Measurements from ENCODE around the gene SLCO1C1. TPM values are rescaled to one million over a fixed set of nuclear protein-coding genes. Genes with fewer than 3 reads are reported as not detected.

Gene SLCO1C1, protein sequence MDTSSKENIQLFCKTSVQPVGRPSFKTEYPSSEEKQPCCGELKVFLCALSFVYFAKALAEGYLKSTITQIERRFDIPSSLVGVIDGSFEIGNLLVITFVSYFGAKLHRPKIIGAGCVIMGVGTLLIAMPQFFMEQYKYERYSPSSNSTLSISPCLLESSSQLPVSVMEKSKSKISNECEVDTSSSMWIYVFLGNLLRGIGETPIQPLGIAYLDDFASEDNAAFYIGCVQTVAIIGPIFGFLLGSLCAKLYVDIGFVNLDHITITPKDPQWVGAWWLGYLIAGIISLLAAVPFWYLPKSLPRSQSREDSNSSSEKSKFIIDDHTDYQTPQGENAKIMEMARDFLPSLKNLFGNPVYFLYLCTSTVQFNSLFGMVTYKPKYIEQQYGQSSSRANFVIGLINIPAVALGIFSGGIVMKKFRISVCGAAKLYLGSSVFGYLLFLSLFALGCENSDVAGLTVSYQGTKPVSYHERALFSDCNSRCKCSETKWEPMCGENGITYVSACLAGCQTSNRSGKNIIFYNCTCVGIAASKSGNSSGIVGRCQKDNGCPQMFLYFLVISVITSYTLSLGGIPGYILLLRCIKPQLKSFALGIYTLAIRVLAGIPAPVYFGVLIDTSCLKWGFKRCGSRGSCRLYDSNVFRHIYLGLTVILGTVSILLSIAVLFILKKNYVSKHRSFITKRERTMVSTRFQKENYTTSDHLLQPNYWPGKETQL
- not detected for total RNA-seq
- not detected for polyA plus RNA-seq

DNA sequence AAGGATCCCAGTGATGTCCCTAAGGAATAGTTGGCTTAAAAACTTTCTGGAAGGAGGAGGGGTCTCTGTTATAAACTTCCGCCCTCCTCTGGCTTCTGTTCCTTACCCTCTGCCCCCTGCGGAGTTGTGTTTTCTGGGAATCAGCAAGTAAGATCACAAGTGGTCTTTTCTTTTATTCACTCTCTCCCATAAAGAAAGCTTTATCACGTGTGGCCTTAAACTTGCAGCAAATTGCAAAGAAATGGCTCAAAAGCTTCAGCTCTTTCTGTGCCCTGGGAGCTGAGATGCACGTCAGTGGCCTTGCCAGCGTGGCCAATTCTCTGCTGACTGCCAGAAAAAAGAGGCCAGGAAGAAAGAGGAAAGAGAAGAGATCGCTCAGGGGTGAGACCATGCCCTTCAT, at the start of gene SLCO1C1:
TSS of gene SLCO1C1 (plus strand) at position 101 of the 400 bp plus-strand sequence. CDS start 4,245 bp downstream, outside the sequence.
- no peaks in the 10 kb centered on the region for H3K27me3 Mint-ChIP-seq
- DNase-seq (no peak), ATAC-seq (ENCODE audit: low read depth in 2 of 2) (no peak)
- no peak within 1 kb of the TSS for H3K4me3 Mint-ChIP-seq
- Histone ChIP-seq H3K4me1 (ENCODE audit: control insufficient read depth, insufficient read depth, low read length, poor library complexity, severe bottlenecking) (no peaks in the 10 kb centered on the region), H3K27ac (ENCODE audit: insufficient read depth, low read length, poor library complexity, severe bottlenecking) (no peak within 1 kb of the TSS), H3K27me3 (ENCODE audit: control insufficient read depth, insufficient read depth, low read length) (no peaks in the 10 kb centered on the region), H3K9me3 (ENCODE audit: control insufficient read depth in 2 of 2, low read length in 2 of 2) (no peaks in the 10 kb centered on the region), H3K36me3 (ENCODE audit: control insufficient read depth, insufficient read depth, low read length) (no peaks in the 10 kb centered on the region), H3K4me3 (ENCODE audit: low read depth, low read length) (no peak within 1 kb of the TSS)
- no peaks in the 10 kb centered on the region for H3K36me3 Mint-ChIP-seq
- peak within 1 kb of the TSS in 1 of 3 donors; percentile 43 for H3K27ac Mint-ChIP-seq
- peaks cover 0 to 14% (median 3%) of the 10 kb centered on the region in 7 donors for H3K9me3 Mint-ChIP-seq
- no peaks in the 10 kb centered on the region for H3K4me1 Mint-ChIP-seq

DNA sequence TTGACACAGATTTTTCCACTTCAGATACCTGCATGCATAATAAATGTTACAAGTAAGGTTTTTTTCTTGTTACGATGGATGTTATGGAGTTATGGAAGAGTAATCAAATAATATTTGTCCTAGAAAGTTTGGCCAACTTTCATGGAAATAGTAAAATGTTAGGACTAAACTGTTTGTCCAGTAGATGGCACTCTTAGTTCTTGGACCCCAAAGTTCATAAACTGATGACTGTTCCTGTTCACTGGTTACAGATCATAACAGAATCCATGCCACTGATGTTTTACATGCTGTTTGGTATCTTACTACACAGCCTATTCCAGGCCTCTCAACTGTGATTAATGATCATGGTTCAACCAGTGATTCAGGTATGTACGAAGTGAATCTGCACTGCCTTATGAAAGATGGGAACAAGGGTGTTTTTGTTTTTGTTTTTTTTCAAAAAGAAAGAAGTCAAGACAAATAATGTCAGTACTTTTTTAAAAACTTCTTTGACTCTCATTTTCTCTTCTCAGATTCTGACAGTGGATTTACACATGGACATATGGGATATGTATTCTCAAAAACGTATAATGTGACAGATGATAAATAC, 48.8 kb upstream of the SLCO1C1 start:
- H3K9me3 Mint-ChIP-seq = no peaks in the 10 kb centered on the region
- no peak for ATAC-seq (ENCODE audit: low read depth in 2 of 2)
- no peaks in the 10 kb centered on the region for H3K27me3 Mint-ChIP-seq
- no peak overlapping the region for H3K4me3 Mint-ChIP-seq
- H3K4me1 ChIP-seq (ENCODE audit: control insufficient read depth, insufficient read depth, low read length, poor library complexity, severe bottlenecking) = no peaks in the 10 kb centered on the region
- H3K27ac Mint-ChIP-seq = no peak overlapping the region
- H3K36me3 Mint-ChIP-seq = no peaks in the 10 kb centered on the region
- no peaks in the 10 kb centered on the region for H3K9me3 ChIP-seq (ENCODE audit: control insufficient read depth in 2 of 2, low read length in 2 of 2)
- no peaks in the 10 kb centered on the region for H3K36me3 ChIP-seq (ENCODE audit: control insufficient read depth, insufficient read depth, low read length)
- peak in 1 of 3 donors; percentile 4 for DNase-seq
- no peaks in the 10 kb centered on the region for H3K4me1 Mint-ChIP-seq
- no peak overlapping the region for H3K27ac ChIP-seq (ENCODE audit: insufficient read depth, low read length, poor library complexity, severe bottlenecking)
- no peak overlapping the region for H3K4me3 ChIP-seq (ENCODE audit: low read depth, low read length)
- no peaks in the 10 kb centered on the region for H3K27me3 ChIP-seq (ENCODE audit: control insufficient read depth, insufficient read depth, low read length)

DNA sequence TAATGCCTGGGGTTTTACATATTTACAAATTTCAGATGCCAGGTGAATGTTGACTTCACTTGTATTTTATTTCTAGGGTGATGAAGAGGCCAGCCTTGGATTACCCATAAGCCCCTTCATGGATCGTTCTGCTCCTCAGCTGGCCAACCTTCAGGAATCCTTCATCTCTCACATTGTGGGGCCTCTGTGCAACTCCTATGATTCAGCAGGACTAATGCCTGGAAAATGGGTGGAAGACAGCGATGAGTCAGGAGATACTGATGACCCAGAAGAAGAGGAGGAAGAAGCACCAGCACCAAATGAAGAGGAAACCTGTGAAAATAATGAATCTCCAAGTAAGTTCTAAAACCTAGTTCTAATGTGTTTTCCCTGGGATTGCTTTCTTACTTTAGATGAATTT, 41.3 kb upstream of the SLCO1C1 start:
- Mint-ChIP-seq H3K36me3 (no peaks in the 10 kb centered on the region), H3K4me1 (no peaks in the 10 kb centered on the region), H3K4me3 (no peak overlapping the region), H3K27ac (no peak overlapping the region), H3K27me3 (no peaks in the 10 kb centered on the region), H3K9me3 (peaks cover 0 to 5% (median 0%) of the 10 kb centered on the region in 7 donors)
- Histone ChIP-seq H3K9me3 (ENCODE audit: control insufficient read depth in 2 of 2, low read length in 2 of 2) (no peaks in the 10 kb centered on the region), H3K4me1 (ENCODE audit: control insufficient read depth, insufficient read depth, low read length, poor library complexity, severe bottlenecking) (no peaks in the 10 kb centered on the region), H3K36me3 (ENCODE audit: control insufficient read depth, insufficient read depth, low read length) (no peaks in the 10 kb centered on the region), H3K27ac (ENCODE audit: insufficient read depth, low read length, poor library complexity, severe bottlenecking) (no peak overlapping the region), H3K4me3 (ENCODE audit: low read depth, low read length) (no peak overlapping the region), H3K27me3 (ENCODE audit: control insufficient read depth, insufficient read depth, low read length) (no peaks in the 10 kb centered on the region)
- ATAC-seq (ENCODE audit: low read depth in 2 of 2) = no peak
- DNase-seq = no peak

DNA sequence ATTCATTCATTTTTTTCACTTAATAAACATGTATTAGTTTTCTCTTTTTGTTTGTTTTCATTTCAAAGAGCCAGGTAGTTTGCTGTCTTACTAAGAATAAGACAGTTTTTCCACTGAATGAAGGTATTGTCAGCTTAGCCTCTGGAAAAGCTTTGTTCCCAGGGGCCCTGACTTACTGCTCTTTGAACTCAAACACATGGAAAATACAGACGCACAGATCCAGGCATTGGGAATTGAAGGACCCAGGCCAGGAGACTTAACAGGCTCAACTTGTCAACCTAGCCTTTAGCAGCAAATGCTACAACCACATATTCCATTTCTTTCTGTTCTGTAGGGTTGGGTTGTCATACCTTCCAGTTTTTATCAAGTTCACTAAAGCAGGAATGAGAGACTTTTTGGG, 38.5 kb upstream of the SLCO1C1 start:
- H3K36me3 Mint-ChIP-seq = no peaks in the 10 kb centered on the region
- H3K27ac Mint-ChIP-seq = no peak overlapping the region
- Histone ChIP-seq H3K27me3 (ENCODE audit: control insufficient read depth, insufficient read depth, low read length) (no peaks in the 10 kb centered on the region), H3K4me3 (ENCODE audit: low read depth, low read length) (no peak overlapping the region), H3K4me1 (ENCODE audit: control insufficient read depth, insufficient read depth, low read length, poor library complexity, severe bottlenecking) (no peaks in the 10 kb centered on the region), H3K27ac (ENCODE audit: insufficient read depth, low read length, poor library complexity, severe bottlenecking) (no peak overlapping the region), H3K9me3 (ENCODE audit: control insufficient read depth in 2 of 2, low read length in 2 of 2) (peaks cover 0 to 9% of the 10 kb centered on the region in 2 experiments), H3K36me3 (ENCODE audit: control insufficient read depth, insufficient read depth, low read length) (no peaks in the 10 kb centered on the region)
- no peak for ATAC-seq (ENCODE audit: low read depth in 2 of 2)
- H3K9me3 Mint-ChIP-seq = peaks cover 2 to 16% (median 8%) of the 10 kb centered on the region in 7 donors
- no peaks in the 10 kb centered on the region for H3K4me1 Mint-ChIP-seq
- DNase-seq = no peak
- H3K27me3 Mint-ChIP-seq = no peaks in the 10 kb centered on the region
- no peak overlapping the region for H3K4me3 Mint-ChIP-seq

DNA sequence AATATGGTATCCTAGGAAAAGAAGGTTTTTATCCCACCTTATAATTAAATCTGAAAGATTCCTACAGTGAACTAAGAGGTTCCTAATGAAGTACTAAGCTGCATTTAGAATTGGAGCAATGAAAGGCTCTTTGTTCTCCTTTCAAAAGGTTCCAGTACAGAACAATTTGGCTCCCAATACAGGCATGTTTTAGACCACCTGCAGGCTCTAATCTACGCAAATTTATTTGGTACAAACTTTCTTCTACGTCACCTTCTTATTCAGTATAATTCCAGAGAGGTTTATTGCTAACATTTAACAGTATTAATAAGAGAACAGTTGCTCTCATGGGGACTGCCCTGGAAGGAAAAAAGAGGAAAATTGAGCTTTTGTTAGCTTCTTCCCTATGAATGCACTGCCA, 37.6 kb upstream of the SLCO1C1 start:
- DNase-seq (no peak), ATAC-seq (ENCODE audit: low read depth in 2 of 2) (no peak)
- H3K4me3 Mint-ChIP-seq = peak overlapping the region in 1 of 4 donors; percentile 1
- Histone ChIP-seq H3K4me1 (ENCODE audit: control insufficient read depth, insufficient read depth, low read length, poor library complexity, severe bottlenecking) (no peaks in the 10 kb centered on the region), H3K27me3 (ENCODE audit: control insufficient read depth, insufficient read depth, low read length) (no peaks in the 10 kb centered on the region), H3K4me3 (ENCODE audit: low read depth, low read length) (no peak overlapping the region), H3K36me3 (ENCODE audit: control insufficient read depth, insufficient read depth, low read length) (no peaks in the 10 kb centered on the region), H3K27ac (ENCODE audit: insufficient read depth, low read length, poor library complexity, severe bottlenecking) (no peak overlapping the region), H3K9me3 (ENCODE audit: control insufficient read depth in 2 of 2, low read length in 2 of 2) (peaks cover 2 to 9% of the 10 kb centered on the region in 2 experiments)
- H3K9me3 Mint-ChIP-seq = peaks cover 2 to 23% (median 10%) of the 10 kb centered on the region in 7 donors
- H3K36me3 Mint-ChIP-seq = no peaks in the 10 kb centered on the region
- no peaks in the 10 kb centered on the region for H3K4me1 Mint-ChIP-seq
- H3K27me3 Mint-ChIP-seq = no peaks in the 10 kb centered on the region
- no peak overlapping the region for H3K27ac Mint-ChIP-seq

DNA sequence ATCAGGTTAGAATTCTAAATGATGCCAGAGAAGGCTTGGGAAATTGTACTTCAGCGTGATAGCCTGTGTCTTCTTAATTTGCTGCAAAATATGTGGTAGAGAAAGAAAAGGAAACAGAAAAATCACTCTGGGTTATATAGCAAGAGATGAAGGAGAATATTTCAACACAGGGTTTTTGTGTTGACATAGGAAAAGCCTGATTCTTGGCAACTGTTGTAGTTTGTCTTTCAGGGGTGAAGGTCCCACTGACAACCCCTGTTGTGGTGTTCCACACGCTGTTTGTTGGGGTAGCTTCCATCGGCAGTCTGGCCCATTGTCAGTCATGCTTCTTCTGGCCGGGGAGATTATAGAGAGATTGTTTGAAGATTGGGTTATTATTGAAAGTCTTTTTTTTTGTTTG, 13.8 kb upstream of the SLCO1C1 start:
- Mint-ChIP-seq H3K4me3 (peak overlapping the region in 1 of 4 donors; percentile 49), H3K9me3 (peaks cover 1 to 18% (median 4%) of the 10 kb centered on the region in 7 donors), H3K27me3 (no peaks in the 10 kb centered on the region), H3K4me1 (no peaks in the 10 kb centered on the region), H3K27ac (no peak overlapping the region), H3K36me3 (no peaks in the 10 kb centered on the region)
- peaks cover 0 to 9% of the 10 kb centered on the region in 2 experiments for H3K9me3 ChIP-seq (ENCODE audit: control insufficient read depth in 2 of 2, low read length in 2 of 2)
- no peaks in the 10 kb centered on the region for H3K36me3 ChIP-seq (ENCODE audit: control insufficient read depth, insufficient read depth, low read length)
- DNase-seq = no peak
- H3K27me3 ChIP-seq (ENCODE audit: control insufficient read depth, insufficient read depth, low read length) = no peaks in the 10 kb centered on the region
- no peaks in the 10 kb centered on the region for H3K4me1 ChIP-seq (ENCODE audit: control insufficient read depth, insufficient read depth, low read length, poor library complexity, severe bottlenecking)
- H3K27ac ChIP-seq (ENCODE audit: insufficient read depth, low read length, poor library complexity, severe bottlenecking) = no peak overlapping the region
- no peak for ATAC-seq (ENCODE audit: low read depth in 2 of 2)
- H3K4me3 ChIP-seq (ENCODE audit: low read depth, low read length) = no peak overlapping the region

DNA sequence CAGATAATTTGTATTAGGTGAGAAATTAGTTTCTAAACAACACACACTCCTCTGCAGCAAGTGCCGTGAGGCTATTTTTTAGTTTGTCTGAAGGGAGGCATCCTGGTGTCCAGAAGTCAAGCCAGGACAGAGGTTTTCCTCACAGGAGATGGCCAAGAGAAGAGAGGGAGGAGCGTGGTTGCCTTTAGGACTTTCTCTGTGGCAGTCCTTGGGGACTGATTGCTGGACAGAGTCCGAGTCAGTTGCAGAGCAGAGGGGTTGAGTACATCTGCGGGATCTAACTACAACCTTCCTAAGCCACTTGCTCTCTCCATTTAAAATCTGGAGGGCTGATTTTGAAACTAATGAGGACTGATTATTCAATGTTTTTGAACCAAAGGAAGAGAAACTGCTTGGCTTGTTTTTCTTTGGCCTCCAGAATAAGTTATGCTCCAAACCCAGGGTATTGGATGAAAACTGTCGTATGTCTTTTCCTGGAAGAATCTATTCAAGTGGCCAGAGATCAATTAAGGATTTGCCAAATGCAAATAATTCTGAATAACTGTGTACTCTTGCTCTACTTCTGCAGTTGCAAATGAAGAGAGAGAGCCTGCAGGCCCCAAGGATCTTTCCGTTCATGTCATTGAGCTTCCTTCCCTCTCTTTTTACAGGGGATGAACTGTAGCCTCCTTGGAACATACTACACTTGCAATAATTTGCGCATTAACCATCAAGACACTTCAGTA, 1.2 kb downstream of the SLCO1C1 start:
- H3K4me1 Mint-ChIP-seq = no peaks in the 10 kb centered on the region
- no peak overlapping the region for H3K4me3 Mint-ChIP-seq
- no peaks in the 10 kb centered on the region for H3K4me1 ChIP-seq (ENCODE audit: control insufficient read depth, insufficient read depth, low read length, poor library complexity, severe bottlenecking)
- no peak overlapping the region for H3K27ac Mint-ChIP-seq
- peaks cover 0 to 10% (median 0%) of the 10 kb centered on the region in 7 donors for H3K9me3 Mint-ChIP-seq
- ATAC-seq (ENCODE audit: low read depth in 2 of 2) (no peak), DNase-seq (no peak)
- no peak overlapping the region for H3K4me3 ChIP-seq (ENCODE audit: low read depth, low read length)
- no peaks in the 10 kb centered on the region for H3K36me3 Mint-ChIP-seq
- no peaks in the 10 kb centered on the region for H3K27me3 Mint-ChIP-seq
- no peaks in the 10 kb centered on the region for H3K27me3 ChIP-seq (ENCODE audit: control insufficient read depth, insufficient read depth, low read length)
- no peak overlapping the region for H3K27ac ChIP-seq (ENCODE audit: insufficient read depth, low read length, poor library complexity, severe bottlenecking)
- no peaks in the 10 kb centered on the region for H3K36me3 ChIP-seq (ENCODE audit: control insufficient read depth, insufficient read depth, low read length)
- H3K9me3 ChIP-seq (ENCODE audit: control insufficient read depth in 2 of 2, low read length in 2 of 2) = no peaks in the 10 kb centered on the region

Data from CD4-positive, CD25-positive, alpha-beta regulatory T cell (primary cell).